DMS153 treated with DMSO at 0.1 percent for 48 hours (cell line): ENCODE measurements around the gene ERO1A.
A peak's percentile ranks its signal among the peaks of the same experiment; 100 is the strongest.
"Not testable (repeated sequence)": the region's sequence is repeated elsewhere in the genome, so short reads cannot be mapped to it uniquely, and the experiment has no call there.

Experiments used
- DNase-seq: peaks from one replicate; lab custom pipeline; 2025; ENCODE audit not compliant: unreplicated experiment; lab: John Stamatoyannopoulos, UW

Gene ERO1A, protein sequence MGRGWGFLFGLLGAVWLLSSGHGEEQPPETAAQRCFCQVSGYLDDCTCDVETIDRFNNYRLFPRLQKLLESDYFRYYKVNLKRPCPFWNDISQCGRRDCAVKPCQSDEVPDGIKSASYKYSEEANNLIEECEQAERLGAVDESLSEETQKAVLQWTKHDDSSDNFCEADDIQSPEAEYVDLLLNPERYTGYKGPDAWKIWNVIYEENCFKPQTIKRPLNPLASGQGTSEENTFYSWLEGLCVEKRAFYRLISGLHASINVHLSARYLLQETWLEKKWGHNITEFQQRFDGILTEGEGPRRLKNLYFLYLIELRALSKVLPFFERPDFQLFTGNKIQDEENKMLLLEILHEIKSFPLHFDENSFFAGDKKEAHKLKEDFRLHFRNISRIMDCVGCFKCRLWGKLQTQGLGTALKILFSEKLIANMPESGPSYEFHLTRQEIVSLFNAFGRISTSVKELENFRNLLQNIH

GRCh38 chr14:52695481-52696091 is at the start of gene ERO1A:
Gene ERO1A (minus strand): TSS chr14:52695558. CDS start chr14:52695481, 77 bp downstream.
- DNase-seq = peak; percentile 35

DNA sequence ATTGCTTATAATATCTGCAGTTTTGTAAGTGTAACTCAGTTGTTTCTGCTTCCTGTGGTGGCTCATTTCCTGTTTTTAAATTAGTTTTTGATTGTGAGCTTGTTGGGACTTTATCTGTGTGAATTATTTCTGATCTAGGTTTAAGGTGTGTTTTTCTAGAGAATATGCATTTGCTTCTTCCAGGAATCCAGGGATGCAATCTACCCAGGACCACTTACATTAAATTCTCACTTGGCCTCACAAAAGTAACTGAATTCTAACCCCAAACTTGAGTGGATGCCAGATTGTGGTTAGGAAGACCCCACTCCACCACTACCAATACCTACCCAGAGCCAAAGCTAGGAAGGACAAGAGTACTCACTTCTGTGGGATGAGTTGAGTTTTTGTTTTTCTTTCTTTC is 46.5 kb upstream of the ERO1A start:
- no peak for DNase-seq

DNA sequence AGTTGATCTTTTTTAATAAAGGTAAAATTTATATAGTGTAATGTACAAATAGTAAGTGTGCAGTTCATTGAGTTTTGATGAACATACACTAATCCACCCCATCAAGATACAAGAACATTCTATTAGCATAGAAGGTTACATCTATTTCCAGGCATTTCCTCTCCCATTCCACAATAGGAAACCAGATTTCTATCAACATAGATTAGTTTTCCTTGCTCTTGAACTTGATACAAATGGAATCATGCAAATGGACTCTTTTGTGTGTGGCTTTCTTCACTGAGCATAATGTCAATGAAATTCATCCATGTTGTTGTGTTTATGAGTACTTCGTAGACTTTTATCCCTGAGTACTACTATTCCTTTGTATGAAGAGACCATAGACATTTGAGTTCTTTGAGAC is 45.4 kb upstream of the ERO1A start:
- no peak for DNase-seq

DNA sequence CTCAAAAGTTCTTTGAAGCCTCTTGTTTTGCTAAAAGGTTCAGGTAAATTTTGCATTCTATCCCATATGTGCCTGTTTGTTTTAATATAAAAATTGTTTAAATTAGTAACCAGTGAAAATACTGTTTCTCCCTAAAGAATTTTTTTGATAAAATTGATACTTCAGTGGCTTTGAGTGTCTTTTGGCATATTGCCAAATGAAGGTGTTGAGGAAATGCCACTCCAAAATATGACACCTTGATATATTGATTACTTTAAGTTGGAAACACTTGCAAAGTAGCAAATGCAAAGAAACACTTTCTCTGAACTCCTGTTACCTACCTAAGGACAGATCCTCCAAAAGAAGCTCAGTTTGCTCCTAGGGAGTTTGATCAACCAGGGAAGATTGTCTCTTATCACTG is 43.1 kb upstream of the ERO1A start:
- no peak for DNase-seq

GRCh38 chr14:52735921-52736489 is 40.6 kb upstream of the ERO1A start:
- no peak for DNase-seq

- no peak for DNase-seq
Measured at GRCh38 chr14:52733824-52734223, 38.5 kb upstream of the ERO1A start.

DNA sequence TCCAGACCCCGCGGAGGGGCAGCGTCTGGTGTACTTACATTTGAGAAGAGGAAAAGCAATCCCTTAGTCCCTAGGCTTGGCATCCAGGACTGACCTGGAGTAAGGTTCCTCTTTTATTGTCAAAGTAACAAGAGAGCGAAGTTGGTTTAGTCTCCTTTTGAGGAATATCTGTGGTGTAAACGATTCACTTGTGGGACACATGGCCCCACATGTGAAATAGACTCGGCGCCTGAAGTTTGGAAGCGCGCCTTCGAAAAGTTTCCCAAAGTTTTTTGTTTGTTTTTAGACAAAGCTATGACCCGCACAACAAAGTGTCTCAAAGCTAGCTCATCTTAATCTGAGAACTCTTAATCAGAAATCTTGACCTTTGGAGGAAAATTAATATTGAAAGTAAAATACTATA is 35.4 kb upstream of the ERO1A start:
- DNase-seq = no peak

- peak; percentile 86 for DNase-seq
Measured at GRCh38 chr14:52729925-52730708, 34.8 kb upstream of the ERO1A start, which contains the start of gene STYX. Gene STYX (plus strand): TSS chr14:52730166. CDS start chr14:52730475, 309 bp downstream.

GRCh38 chr14:52729585-52729924 is 34.2 kb upstream of the ERO1A start:
- no peak for DNase-seq

DNA sequence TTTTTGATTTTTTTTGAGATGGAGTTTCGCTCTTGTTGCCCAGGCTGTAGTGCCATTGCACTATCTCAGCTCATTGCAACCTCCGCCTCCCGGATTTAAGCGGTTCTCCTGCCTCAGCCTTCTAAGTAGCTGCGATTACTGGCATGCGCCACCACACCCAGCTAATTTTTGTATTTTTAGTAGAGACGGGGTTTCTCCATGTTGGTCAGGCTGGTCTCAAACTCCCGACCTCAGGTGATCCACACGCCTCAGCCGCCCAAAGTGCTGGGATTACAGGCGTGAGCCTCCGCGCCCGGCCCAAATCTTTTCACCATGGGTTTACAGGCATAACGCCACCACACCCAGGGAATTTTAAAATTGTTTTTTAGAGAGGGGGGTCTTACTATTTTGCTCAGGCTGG is 33.7 kb upstream of the ERO1A start:
- DNase-seq = not testable (repeated sequence)

DNA sequence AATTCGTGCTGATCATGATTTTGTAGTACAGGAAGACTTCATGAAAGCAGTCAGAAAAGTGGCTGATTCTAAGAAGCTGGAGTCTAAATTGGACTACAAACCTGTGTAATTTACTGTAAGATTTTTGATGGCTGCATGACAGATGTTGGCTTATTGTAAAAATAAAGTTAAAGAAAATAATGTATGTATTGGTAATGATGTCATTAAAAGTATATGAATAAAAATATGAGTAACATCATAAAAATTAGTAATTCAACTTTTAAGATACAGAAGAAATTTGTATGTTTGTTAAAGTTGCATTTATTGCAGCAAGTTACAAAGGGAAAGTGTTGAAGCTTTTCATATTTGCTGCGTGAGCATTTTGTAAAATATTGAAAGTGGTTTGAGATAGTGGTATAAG is 32.2 kb upstream of the ERO1A start:
- not testable (repeated sequence) for DNase-seq

DNA sequence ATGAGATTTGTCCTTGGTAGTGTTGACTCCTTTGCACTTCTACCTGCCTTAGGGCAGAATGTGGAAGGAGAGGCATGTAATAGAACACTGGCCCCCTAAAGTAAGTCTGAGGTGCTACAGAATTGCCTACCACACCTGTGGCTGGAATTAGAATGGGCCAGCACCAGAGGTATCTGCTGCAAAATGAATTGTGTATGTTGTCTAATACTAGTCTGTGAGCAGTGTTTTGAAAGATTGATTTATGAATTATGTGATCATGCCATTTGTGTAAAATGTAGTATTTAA is 28.9 kb upstream of the ERO1A start:
- DNase-seq = no peak

DNA sequence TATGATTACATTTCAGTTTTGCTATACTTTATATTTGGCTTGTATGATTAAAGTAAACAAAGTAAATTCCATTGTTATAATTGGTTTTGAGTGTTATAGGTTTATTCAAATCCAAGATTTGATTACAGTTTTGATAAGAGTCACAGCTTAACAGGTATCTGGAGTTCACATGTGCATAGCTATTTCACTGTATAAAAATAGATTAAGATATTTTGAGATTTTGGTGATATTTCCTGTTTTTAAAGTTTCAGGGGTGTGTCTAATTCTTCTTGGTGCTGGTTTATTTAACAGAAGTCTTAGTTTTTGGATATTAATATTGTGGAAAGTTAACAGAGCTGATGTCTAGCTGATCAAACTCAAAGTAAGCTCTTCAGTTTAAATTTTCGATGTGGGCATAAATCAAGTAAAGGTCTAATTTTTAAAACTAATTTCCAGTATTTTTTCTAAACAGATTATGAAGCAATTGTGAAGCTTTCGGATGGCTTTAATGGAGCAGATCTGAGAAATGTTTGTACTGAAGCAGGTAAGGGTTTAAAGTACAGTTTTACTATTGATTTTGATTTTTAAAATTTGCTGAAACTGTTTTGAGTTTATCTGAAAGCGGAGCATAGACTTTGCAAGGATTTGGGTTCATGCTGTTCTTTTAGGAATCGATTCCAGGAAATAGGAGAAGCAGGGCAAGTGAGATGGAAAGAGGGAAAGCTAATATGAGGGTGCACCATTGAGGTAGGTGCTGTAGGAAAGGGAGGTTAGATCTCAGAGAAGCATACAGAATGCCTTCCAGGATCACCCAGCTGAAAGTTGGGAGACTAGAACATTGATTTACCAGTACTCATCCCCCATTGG is 28.4 kb upstream of the ERO1A start:
- DNase-seq = no peak

DNA sequence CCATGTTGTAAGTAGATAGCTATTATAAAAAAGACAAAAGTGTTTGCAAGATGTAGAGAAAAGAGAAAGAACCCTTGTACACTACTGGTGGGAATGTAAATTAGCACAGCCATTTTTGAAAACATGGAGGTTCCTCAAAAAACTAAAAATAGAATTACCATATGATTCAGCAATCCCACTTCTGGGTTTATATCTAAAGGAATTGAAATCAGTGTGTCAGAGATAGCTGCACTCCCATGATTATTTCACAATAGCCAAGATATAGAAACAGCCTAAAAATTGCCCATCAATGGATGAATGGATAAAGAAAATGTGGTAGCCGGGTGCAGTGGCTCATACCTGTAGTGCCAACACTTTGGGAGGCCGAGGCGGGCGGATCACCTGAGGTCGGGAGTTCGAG is 20.8 kb upstream of the ERO1A start:
- DNase-seq = no peak

- no peak for DNase-seq
Measured at GRCh38 chr14:52711666-52712065, 16.3 kb upstream of the ERO1A start.

- DNase-seq = peak; percentile 88
Measured at GRCh38 chr14:52706724-52707706, 11.7 kb upstream of the ERO1A start, which contains the start of gene PSMC6. Gene PSMC6 (plus strand): TSS chr14:52707200. CDS start chr14:52707220, 20 bp downstream.

DNA sequence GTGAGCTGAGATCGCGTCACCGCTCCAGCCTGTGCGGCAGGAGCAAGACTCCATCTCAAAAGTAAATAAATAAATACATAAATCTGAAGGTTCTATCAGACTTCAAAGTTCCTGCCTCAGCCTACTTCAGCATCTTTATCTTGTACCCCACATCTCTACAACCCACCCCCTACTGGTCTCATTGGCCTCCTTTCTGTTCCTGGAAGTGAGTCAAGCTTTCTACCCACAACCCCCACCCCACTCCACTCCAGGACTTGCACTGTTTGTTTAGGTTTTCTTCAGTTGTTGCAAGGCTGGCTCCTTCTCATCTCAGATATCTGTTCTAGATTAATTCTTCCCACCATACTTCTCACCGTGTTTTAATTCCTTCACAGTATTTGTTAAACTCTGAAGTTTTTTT is 10.9 kb upstream of the ERO1A start:
- DNase-seq = no peak

DNA sequence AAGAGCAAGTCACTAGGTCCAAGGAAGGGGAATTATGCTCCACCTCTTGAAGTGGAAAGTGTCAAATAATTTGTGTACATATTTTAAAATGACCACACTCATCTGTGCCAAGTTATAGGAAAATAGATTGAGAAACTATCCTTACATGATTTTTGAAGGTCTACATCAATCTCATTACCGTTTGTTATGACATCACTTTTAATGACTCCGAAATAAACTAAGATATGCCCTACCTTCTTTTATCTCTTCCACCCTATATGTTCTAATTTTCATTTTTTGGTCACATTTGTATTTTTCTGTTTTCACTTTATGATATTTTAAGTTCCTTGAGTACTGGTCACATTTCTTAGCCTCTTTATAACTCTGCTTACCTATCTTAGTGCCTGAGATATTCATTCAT is 8.3 kb upstream of the ERO1A start:
- no peak for DNase-seq

DNA sequence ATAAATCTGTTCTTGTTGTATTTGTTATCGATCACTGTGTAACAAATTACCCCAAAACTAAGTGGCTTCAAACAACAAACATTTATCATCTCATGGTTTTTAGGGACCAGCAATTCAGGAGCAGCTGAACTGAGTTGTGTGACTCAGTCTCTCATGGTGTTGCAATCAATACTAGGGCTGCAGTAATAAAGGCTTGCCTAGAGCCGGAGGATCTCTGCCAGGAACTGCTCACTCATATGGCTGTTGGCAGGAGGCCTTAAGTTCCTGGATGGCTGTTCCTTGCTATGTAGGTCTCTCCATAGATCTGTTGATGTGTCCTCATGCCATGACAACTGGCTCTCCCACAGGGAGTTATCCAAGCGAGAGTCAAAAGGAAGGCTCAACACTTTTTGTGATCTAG is 7.9 kb upstream of the ERO1A start:
- no peak for DNase-seq
